RWPE2 (cell line): ENCODE results near the gene PTPRB.

Experiments used
- ATAC-seq: fragments of 200-7000 bp; cut with Tn5 transposase; 3 replicates; pipeline ENCODE4 v1.9.1; 2021; ENCODE audit warnings: low read depth
- DNase-seq: peaks from one replicate; pipeline ENCODE4 v3.0.0-alpha.2; 2020; ENCODE audit warnings: low spot score
- H3K27ac ChIP-seq: fragments of 450-650 bp; 2 replicates; pipeline ENCODE4 v1.5.1; 2017; ENCODE audit warnings: mild to moderate bottlenecking; ENCODE audit not compliant: poor library complexity, severe bottlenecking
- H3K27me3 ChIP-seq: fragments of 250-450 bp; sonication (Bioruptor Pico); 2 replicates; pipeline ENCODE4 v1.5.1; 2021; ENCODE audit warnings: mild to moderate bottlenecking, moderate library complexity; ENCODE audit not compliant: insufficient read depth, poor library complexity, severe bottlenecking
- H3K36me3 ChIP-seq: fragments of 250-450 bp; sonication (Bioruptor Pico); 2 replicates; pipeline ENCODE4 v1.5.1; 2020; ENCODE audit warnings: low read depth, mild to moderate bottlenecking, moderate library complexity
- H3K4me1 ChIP-seq: fragments of 250-450 bp; sonication (Bioruptor Pico); 2 replicates; pipeline ENCODE4 v1.5.1; 2021; ENCODE audit warnings: mild to moderate bottlenecking, moderate library complexity; ENCODE audit not compliant: insufficient read depth, poor library complexity, severe bottlenecking
- H3K4me3 ChIP-seq: fragments of 250-450 bp; sonication (Bioruptor Pico); 2 replicates; pipeline ENCODE4 v1.5.1; 2021; ENCODE audit warnings: mild to moderate bottlenecking, moderate library complexity; ENCODE audit not compliant: severe bottlenecking
- H3K9me3 ChIP-seq: fragments of 250-450 bp; sonication (Bioruptor Pico); 2 replicates; pipeline ENCODE4 v1.5.1; 2021; ENCODE audit warnings: mild to moderate bottlenecking, moderate library complexity; ENCODE audit not compliant: severe bottlenecking
- TF ChIP-seq, protein P1 (sequence below): fragments of 450-650 bp; IDR thresholded peaks from one replicate; pipeline ENCODE4 v1.5.1; 2017; ENCODE audit warnings: mild to moderate bottlenecking, moderate library complexity; ENCODE audit not compliant: poor library complexity, severe bottlenecking

Gene PTPRB

GRCh38 chr12:70551731-70552130 is 85.5 kb downstream of the PTPRB start:
- DNase-seq (no peak), ATAC-seq (no peak)
- no peaks in the 10 kb centered on the region for H3K9me3 ChIP-seq
- TF ChIP-seq, protein P1, sequence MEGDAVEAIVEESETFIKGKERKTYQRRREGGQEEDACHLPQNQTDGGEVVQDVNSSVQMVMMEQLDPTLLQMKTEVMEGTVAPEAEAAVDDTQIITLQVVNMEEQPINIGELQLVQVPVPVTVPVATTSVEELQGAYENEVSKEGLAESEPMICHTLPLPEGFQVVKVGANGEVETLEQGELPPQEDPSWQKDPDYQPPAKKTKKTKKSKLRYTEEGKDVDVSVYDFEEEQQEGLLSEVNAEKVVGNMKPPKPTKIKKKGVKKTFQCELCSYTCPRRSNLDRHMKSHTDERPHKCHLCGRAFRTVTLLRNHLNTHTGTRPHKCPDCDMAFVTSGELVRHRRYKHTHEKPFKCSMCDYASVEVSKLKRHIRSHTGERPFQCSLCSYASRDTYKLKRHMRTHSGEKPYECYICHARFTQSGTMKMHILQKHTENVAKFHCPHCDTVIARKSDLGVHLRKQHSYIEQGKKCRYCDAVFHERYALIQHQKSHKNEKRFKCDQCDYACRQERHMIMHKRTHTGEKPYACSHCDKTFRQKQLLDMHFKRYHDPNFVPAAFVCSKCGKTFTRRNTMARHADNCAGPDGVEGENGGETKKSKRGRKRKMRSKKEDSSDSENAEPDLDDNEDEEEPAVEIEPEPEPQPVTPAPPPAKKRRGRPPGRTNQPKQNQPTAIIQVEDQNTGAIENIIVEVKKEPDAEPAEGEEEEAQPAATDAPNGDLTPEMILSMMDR: no peak
- no peak overlapping the region for H3K4me3 ChIP-seq
- peaks cover 20% of the 10 kb centered on the region for H3K4me1 ChIP-seq
- no peak overlapping the region for H3K27ac ChIP-seq
- no peaks in the 10 kb centered on the region for H3K36me3 ChIP-seq
- H3K27me3 ChIP-seq: no peaks in the 10 kb centered on the region

DNA sequence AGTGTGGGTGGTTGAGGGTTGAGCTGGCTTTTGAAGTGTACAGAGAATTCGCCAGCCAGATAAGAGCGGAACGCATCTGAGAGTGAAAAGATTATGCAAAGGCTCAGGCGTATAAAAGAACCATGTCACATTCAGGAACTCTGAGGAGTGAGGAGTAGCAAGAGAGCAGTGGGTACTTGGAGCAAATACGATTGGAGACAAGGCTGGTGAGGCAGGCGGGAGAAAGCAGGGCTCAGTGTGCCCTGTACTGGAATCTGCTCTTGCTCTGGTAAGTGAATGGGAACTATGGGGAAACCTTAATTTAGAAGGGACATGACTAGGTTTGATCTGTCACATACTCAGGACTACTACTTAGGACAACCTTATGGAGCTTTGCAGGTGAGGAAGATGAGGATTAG is 87.0 kb downstream of the PTPRB start:
- H3K4me1 ChIP-seq: peaks cover 14% of the 10 kb centered on the region
- ATAC-seq: peak; percentile 13; the same call in 2 of the 3 replicates
- TF ChIP-seq, protein P1: no peak
- H3K4me3 ChIP-seq: no peak overlapping the region
- H3K9me3 ChIP-seq: no peaks in the 10 kb centered on the region
- no peak for DNase-seq
- peak overlapping the region; percentile 38 for H3K27ac ChIP-seq
- no peaks in the 10 kb centered on the region for H3K36me3 ChIP-seq
- H3K27me3 ChIP-seq: no peaks in the 10 kb centered on the region

GRCh38 chr12:70549340-70550179 is 87.7 kb downstream of the PTPRB start:
- H3K4me3 ChIP-seq: no peak overlapping the region
- H3K4me1 ChIP-seq: peaks cover 14% of the 10 kb centered on the region
- no peaks in the 10 kb centered on the region for H3K9me3 ChIP-seq
- DNase-seq: no peak
- H3K27ac ChIP-seq: peak overlapping the region; percentile 38
- peak; percentile 87 for ATAC-seq
- no peaks in the 10 kb centered on the region for H3K27me3 ChIP-seq
- TF ChIP-seq, protein P1: no peak
- no peaks in the 10 kb centered on the region for H3K36me3 ChIP-seq

DNA sequence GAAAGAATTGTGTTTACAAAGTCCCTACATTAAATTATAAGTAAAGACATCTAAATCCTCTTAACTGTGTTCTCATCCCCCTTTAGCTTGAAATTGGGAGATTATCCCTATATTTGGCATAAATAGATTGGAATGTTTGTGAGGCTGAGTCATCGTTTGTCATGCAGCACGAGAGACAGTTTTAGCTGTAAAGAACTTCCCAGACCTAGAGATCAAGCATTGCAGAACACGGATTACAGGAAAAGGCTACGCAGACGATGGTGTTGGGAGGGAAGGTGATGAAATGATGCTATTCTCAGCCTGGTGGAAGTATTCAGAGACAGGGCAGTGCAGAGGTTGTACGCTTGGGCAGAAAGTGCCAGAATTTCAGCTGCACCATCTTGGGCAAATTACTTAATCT is 93.8 kb downstream of the PTPRB start:
- Histone ChIP-seq H3K4me1 (peaks cover 17% of the 10 kb centered on the region), H3K27ac (peak overlapping the region; percentile 29), H3K36me3 (no peaks in the 10 kb centered on the region), H3K27me3 (no peaks in the 10 kb centered on the region), H3K9me3 (no peaks in the 10 kb centered on the region), H3K4me3 (no peak overlapping the region)
- peak; percentile 99 for ATAC-seq
- TF ChIP-seq, protein P1: no peak
- DNase-seq: peak; percentile 49

GRCh38 chr12:70540996-70541395 is 96.2 kb downstream of the PTPRB start:
- ATAC-seq: no peak
- H3K36me3 ChIP-seq: no peaks in the 10 kb centered on the region
- no peaks in the 10 kb centered on the region for H3K9me3 ChIP-seq
- H3K27me3 ChIP-seq: no peaks in the 10 kb centered on the region
- DNase-seq: no peak
- H3K4me3 ChIP-seq: no peak overlapping the region
- H3K4me1 ChIP-seq: peaks cover 17% of the 10 kb centered on the region
- TF ChIP-seq, protein P1: no peak
- H3K27ac ChIP-seq: no peak overlapping the region
